ENCODE measurements around the gene STARD13.

Gene STARD13

GRCh38 chr13:33080972-33081590 lies 204.5 kb downstream of the STARD13 start:
- H3K27ac ChIP-seq (ENCODE audit: low read length) = no peak overlapping the region
- H3K4me3 ChIP-seq (ENCODE audit: low read length) = no peak overlapping the region
- H3K9me3 ChIP-seq (ENCODE audit: control insufficient read depth, low read depth, low read length) = no peaks in the 10 kb centered on the region
- no peaks in the 10 kb centered on the region for H3K36me3 ChIP-seq (ENCODE audit: control insufficient read depth, low read depth, low read length)
- H3K27me3 ChIP-seq (ENCODE audit: control insufficient read depth, insufficient read depth, low read length) = no peaks in the 10 kb centered on the region
- H3K9ac ChIP-seq (ENCODE audit: low read length) = no peak overlapping the region
- no peaks in the 10 kb centered on the region for H3K4me1 ChIP-seq (ENCODE audit: control insufficient read depth, low read depth, low read length)

GRCh38 chr13:33079960-33080359 lies 205.6 kb downstream of the STARD13 start:
- Histone ChIP-seq H3K9ac (ENCODE audit: low read length) (no peak overlapping the region), H3K4me3 (ENCODE audit: low read length) (no peak overlapping the region), H3K4me1 (ENCODE audit: control insufficient read depth, low read depth, low read length) (no peaks in the 10 kb centered on the region), H3K9me3 (ENCODE audit: control insufficient read depth, low read depth, low read length) (no peaks in the 10 kb centered on the region), H3K36me3 (ENCODE audit: control insufficient read depth, low read depth, low read length) (no peaks in the 10 kb centered on the region), H3K27ac (ENCODE audit: low read length) (no peak overlapping the region), H3K27me3 (ENCODE audit: control insufficient read depth, insufficient read depth, low read length) (no peaks in the 10 kb centered on the region)

- no peaks in the 10 kb centered on the region for H3K4me1 ChIP-seq (ENCODE audit: control insufficient read depth, low read depth, low read length)
Observed at GRCh38 chr13:33078263-33078662, 207.3 kb downstream of the STARD13 start.

GRCh38 chr13:33076001-33076992 lies 209.3 kb downstream of the STARD13 start:
- Histone ChIP-seq H3K4me3 (ENCODE audit: low read length) (no peak overlapping the region), H3K36me3 (ENCODE audit: control insufficient read depth, low read depth, low read length) (no peaks in the 10 kb centered on the region), H3K9ac (ENCODE audit: low read length) (no peak overlapping the region), H3K27ac (ENCODE audit: low read length) (no peak overlapping the region), H3K27me3 (ENCODE audit: control insufficient read depth, insufficient read depth, low read length) (no peaks in the 10 kb centered on the region), H3K4me1 (ENCODE audit: control insufficient read depth, low read depth, low read length) (peaks cover 6% of the 10 kb centered on the region), H3K9me3 (ENCODE audit: control insufficient read depth, low read depth, low read length) (no peaks in the 10 kb centered on the region)

More at GRCh38 chr13:33078263-33078662, 207.3 kb downstream of the STARD13 start:
- H3K4me3 ChIP-seq (ENCODE audit: low read length) = no peak overlapping the region
- H3K27me3 ChIP-seq (ENCODE audit: control insufficient read depth, insufficient read depth, low read length) = no peaks in the 10 kb centered on the region
- H3K36me3 ChIP-seq (ENCODE audit: control insufficient read depth, low read depth, low read length) = no peaks in the 10 kb centered on the region
- no peaks in the 10 kb centered on the region for H3K9me3 ChIP-seq (ENCODE audit: control insufficient read depth, low read depth, low read length)
- H3K9ac ChIP-seq (ENCODE audit: low read length) = no peak overlapping the region
- H3K27ac ChIP-seq (ENCODE audit: low read length) = no peak overlapping the region

GRCh38 chr13:33073338-33073737 lies 212.2 kb downstream of the STARD13 start:
- Histone ChIP-seq H3K9ac (ENCODE audit: low read length) (no peak overlapping the region), H3K4me1 (ENCODE audit: control insufficient read depth, low read depth, low read length) (peaks cover 6% of the 10 kb centered on the region), H3K4me3 (ENCODE audit: low read length) (no peak overlapping the region), H3K36me3 (ENCODE audit: control insufficient read depth, low read depth, low read length) (no peaks in the 10 kb centered on the region), H3K27ac (ENCODE audit: low read length) (no peak overlapping the region), H3K27me3 (ENCODE audit: control insufficient read depth, insufficient read depth, low read length) (no peaks in the 10 kb centered on the region), H3K9me3 (ENCODE audit: control insufficient read depth, low read depth, low read length) (no peaks in the 10 kb centered on the region)

- no peaks in the 10 kb centered on the region for H3K36me3 ChIP-seq (ENCODE audit: control insufficient read depth, low read depth, low read length)
- H3K27ac ChIP-seq (ENCODE audit: low read length) = no peak overlapping the region
- no peak overlapping the region for H3K9ac ChIP-seq (ENCODE audit: low read length)
- H3K27me3 ChIP-seq (ENCODE audit: control insufficient read depth, insufficient read depth, low read length) = no peaks in the 10 kb centered on the region
- H3K4me1 ChIP-seq (ENCODE audit: control insufficient read depth, low read depth, low read length) = peaks cover 6% of the 10 kb centered on the region
- H3K9me3 ChIP-seq (ENCODE audit: control insufficient read depth, low read depth, low read length) = no peaks in the 10 kb centered on the region
- H3K4me3 ChIP-seq (ENCODE audit: low read length) = no peak overlapping the region
Observed at GRCh38 chr13:33072759-33073158, 212.8 kb downstream of the STARD13 start.

- H3K9ac ChIP-seq (ENCODE audit: low read length) = no peak overlapping the region
- no peaks in the 10 kb centered on the region for H3K9me3 ChIP-seq (ENCODE audit: control insufficient read depth, low read depth, low read length)
- no peak overlapping the region for H3K4me3 ChIP-seq (ENCODE audit: low read length)
- H3K27ac ChIP-seq (ENCODE audit: low read length) = no peak overlapping the region
- no peaks in the 10 kb centered on the region for H3K27me3 ChIP-seq (ENCODE audit: control insufficient read depth, insufficient read depth, low read length)
- H3K36me3 ChIP-seq (ENCODE audit: control insufficient read depth, low read depth, low read length) = no peaks in the 10 kb centered on the region
- peaks cover 6% of the 10 kb centered on the region for H3K4me1 ChIP-seq (ENCODE audit: control insufficient read depth, low read depth, low read length)
Observed at GRCh38 chr13:33072282-33072681, 213.3 kb downstream of the STARD13 start.

- no peak overlapping the region for H3K9ac ChIP-seq (ENCODE audit: low read length)
- H3K27me3 ChIP-seq (ENCODE audit: control insufficient read depth, insufficient read depth, low read length) = no peaks in the 10 kb centered on the region
- H3K4me1 ChIP-seq (ENCODE audit: control insufficient read depth, low read depth, low read length) = peaks cover 6% of the 10 kb centered on the region
- H3K9me3 ChIP-seq (ENCODE audit: control insufficient read depth, low read depth, low read length) = no peaks in the 10 kb centered on the region
- H3K36me3 ChIP-seq (ENCODE audit: control insufficient read depth, low read depth, low read length) = no peaks in the 10 kb centered on the region
- no peak overlapping the region for H3K27ac ChIP-seq (ENCODE audit: low read length)
- H3K4me3 ChIP-seq (ENCODE audit: low read length) = no peak overlapping the region
Observed at GRCh38 chr13:33070713-33071112, 214.8 kb downstream of the STARD13 start.

- Histone ChIP-seq H3K27me3 (ENCODE audit: control insufficient read depth, insufficient read depth, low read length) (no peaks in the 10 kb centered on the region), H3K4me3 (ENCODE audit: low read length) (no peak overlapping the region), H3K9ac (ENCODE audit: low read length) (no peak overlapping the region), H3K4me1 (ENCODE audit: control insufficient read depth, low read depth, low read length) (peaks cover 6% of the 10 kb centered on the region), H3K27ac (ENCODE audit: low read length) (no peak overlapping the region), H3K9me3 (ENCODE audit: control insufficient read depth, low read depth, low read length) (no peaks in the 10 kb centered on the region), H3K36me3 (ENCODE audit: control insufficient read depth, low read depth, low read length) (no peaks in the 10 kb centered on the region)
Observed at GRCh38 chr13:33069365-33069764, 216.2 kb downstream of the STARD13 start.

GRCh38 chr13:33066329-33066728 lies 219.2 kb downstream of the STARD13 start:
- no peak overlapping the region for H3K4me3 ChIP-seq (ENCODE audit: low read length)
- H3K27ac ChIP-seq (ENCODE audit: low read length) = no peak overlapping the region
- H3K4me1 ChIP-seq (ENCODE audit: control insufficient read depth, low read depth, low read length) = no peaks in the 10 kb centered on the region
- H3K36me3 ChIP-seq (ENCODE audit: control insufficient read depth, low read depth, low read length) = no peaks in the 10 kb centered on the region
- no peak overlapping the region for H3K9ac ChIP-seq (ENCODE audit: low read length)
- H3K9me3 ChIP-seq (ENCODE audit: control insufficient read depth, low read depth, low read length) = no peaks in the 10 kb centered on the region
- no peaks in the 10 kb centered on the region for H3K27me3 ChIP-seq (ENCODE audit: control insufficient read depth, insufficient read depth, low read length)

- no peaks in the 10 kb centered on the region for H3K9me3 ChIP-seq (ENCODE audit: control insufficient read depth, low read depth, low read length)
- H3K4me1 ChIP-seq (ENCODE audit: control insufficient read depth, low read depth, low read length) = no peaks in the 10 kb centered on the region
- no peaks in the 10 kb centered on the region for H3K36me3 ChIP-seq (ENCODE audit: control insufficient read depth, low read depth, low read length)
- no peak overlapping the region for H3K4me3 ChIP-seq (ENCODE audit: low read length)
- no peak overlapping the region for H3K27ac ChIP-seq (ENCODE audit: low read length)
- no peak overlapping the region for H3K9ac ChIP-seq (ENCODE audit: low read length)
- no peaks in the 10 kb centered on the region for H3K27me3 ChIP-seq (ENCODE audit: control insufficient read depth, insufficient read depth, low read length)
Observed at GRCh38 chr13:33060815-33061214, 224.7 kb downstream of the STARD13 start.

Measured in iPS-18a (cell line).